HG03469 (cell line): ENCODE data around the gene CIITA.

Source experiments
- ATAC-seq: cut with Tn5 transposase; IDR thresholded peaks from one replicate; pipeline ENCODE4 v1.9.1; 2021; ENCODE audit warnings: mild to moderate bottlenecking, moderate library complexity, moderate number of reproducible peaks; ENCODE audit not compliant: unreplicated experiment

The CIITA gene

DNA sequence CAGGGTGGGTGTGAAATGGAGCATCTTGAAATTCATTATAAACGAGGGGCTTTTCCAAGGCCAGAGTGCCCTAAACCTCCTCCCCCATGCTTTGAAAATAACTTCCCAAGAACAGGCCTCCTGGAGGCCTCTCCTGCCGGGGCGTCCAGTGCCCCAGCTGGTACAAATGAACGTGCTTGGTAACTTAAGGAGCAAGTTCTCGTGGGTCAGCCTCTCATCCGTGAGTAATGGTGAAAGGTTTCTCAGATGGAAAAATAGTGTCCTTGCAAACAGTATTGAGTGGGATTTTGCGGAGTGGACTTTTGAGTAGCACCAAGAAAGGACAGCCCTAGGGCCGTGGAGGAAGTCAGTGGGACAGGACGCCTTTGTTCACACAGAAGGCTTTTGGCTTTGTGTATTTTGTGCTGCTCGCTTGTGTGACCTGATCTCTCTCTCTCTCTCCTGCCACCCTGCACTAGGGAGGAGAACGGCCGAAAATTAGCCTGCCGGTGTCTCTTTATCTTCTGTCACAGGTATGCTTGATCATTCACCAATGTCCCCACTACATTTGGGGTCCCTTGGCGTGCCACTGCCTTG is 102.0 kb downstream of the CIITA start:
- no peak for ATAC-seq

DNA sequence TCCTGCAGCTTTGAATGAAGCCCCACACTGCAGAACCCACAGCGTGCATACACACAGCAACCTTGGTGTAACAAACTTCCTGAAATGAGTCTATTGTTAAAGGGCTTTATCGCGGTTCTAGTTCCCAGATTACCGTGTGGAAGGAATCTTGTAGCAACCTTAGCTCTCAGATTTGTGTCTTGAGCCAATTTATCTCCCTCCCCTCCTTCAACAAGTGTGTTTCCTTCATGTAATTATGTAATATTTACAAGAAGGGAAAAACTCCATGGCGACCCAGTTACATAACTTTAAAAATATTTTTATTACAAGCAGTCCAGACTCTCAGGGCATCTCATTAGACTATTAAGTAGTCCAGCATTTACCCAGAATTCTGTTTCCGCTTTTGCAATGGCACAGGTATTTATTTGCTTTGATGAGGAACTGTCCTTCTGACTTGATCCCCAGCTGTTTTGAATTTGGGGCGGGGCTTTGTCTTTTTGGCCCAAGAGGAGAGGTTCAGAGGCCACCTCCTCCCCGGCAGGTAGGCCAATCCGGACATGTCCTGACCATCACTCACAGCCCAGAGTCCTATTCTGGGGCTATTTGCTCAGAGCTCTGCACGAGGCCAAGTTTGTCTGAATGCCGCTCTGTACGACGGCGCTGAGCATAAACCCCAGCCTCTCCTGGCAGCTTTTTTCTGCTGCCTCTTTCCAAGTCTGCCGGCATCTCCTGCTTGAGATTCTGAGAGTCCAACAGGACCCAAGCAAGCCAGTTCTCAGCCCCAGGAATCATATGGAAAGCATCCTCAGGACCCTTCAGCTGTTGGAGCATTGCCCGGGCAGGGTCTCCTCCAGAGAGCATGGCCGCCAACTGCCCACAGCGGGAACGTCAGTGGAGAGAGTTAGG is 103.0 kb downstream of the CIITA start:
- ATAC-seq, result no peak

DNA sequence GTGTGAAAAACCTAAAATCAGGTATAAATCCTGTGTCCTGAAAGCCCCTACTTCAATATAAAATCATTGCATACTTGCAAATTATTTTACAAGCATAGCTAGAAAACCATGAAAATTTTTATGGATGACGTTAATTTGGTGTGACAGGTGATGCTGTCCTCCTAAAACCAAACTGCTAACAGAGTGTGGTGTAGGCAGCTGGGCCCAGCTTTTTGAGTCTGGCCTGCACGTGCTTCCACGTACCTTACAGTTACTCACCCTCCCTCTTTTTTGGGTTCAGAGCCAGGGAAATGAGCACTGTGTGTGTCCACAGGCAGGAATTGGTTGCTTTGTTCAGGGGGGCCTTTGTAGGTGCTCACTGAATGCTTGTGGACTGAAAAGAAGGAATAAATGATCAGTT is 103.8 kb downstream of the CIITA start:
- no peak for ATAC-seq

DNA sequence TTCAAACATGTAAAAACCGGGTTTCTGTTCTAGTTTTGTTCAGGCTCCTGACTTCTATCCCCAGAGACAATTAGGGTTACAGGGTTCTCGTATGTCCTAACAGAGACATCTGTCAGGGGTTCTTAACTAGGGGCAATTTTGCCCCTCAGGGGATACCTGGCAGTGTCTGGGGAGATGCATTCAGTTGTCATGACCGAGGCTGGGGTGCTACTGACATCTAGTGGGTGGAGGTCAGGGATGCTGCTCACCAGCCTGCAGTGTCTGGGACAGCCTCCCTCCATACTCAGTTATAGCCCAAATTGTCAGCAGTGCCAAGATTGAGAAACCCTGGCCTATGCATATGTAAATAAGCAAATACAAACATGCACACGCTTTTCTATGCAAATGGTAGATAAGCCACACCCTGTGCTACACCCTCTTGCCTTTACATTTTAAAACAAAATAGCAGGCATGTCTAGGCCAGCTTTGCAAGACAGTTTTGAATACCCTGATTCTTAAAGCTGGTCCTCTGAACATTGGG is 104.8 kb downstream of the CIITA start:
- ATAC-seq, result peak; percentile 60

DNA sequence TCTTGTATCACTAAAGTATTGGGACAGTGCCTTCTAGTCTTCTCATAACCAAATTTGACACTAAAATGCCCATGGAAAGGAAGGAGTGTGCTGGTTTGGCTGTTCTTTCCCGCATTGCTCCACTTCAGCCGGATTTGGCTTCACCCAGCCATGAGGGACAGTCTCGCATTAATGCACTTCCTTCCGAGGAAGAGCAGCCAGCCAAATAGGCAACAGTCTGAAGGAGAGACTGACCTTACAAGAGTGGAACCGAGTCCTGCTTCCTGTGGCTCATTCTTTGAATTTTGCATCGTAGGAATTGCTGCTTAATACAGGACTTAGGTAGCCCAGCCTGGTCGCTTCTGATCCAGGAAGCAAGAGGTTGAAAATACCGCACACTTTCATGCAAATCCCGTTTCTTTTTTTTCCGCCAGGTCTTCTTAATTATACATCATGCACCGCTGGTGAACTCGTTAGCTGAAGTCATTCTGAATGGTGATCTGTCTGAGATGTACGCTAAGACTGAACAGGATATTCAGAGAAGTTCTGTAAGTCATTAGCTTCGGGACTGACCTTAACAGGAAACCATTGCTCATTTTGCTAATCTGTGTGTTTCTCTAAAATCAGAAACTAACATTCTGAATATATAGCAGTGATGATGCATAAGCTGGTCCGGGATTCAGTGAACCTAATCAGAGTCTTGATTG is 105.6 kb downstream of the CIITA start:
- peak; percentile 50 for ATAC-seq

DNA sequence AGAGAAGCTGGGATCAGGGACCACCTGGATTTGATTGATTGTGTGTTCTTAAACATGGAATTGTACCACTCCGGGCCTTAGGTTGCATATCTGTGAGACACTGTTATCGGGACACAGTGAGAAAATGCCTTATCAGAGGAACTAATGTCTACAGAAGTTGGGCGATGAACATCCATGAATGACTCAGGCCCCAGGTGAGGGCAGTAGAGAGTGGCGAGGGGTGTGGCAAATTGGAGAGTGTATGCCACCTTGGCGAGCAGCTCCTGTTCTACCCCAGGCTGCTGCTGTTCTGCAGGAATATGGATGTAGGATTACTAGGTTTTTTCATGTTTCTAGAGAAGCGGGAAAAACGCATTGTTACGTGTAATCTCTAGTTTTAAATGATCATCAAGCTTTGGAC is 106.2 kb downstream of the CIITA start:
- ATAC-seq, result no peak

DNA sequence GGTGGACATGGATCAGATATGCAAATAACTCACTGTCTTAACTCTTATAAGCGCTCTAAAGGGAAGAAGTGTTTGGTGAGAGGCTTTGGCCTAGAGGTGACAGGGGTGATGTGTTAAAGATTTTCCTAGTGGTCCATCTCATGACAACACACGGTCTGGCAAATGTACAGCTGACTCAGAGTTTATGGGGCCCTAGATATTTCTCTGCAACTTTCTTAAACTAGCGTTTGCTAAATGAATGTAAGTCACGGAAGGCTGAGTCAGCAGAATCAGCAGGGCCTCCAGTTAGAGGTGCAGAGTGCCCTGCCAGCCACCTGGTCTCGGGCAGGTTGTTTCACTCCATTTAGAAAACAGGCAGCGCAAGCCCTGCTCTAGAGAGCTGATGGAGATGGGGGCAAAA is 107.5 kb downstream of the CIITA start:
- ATAC-seq, result no peak
